Gastrocnemius medialis (tissue), 4 donors: ENCODE results near the gene CLDN12. TPM values are rescaled to one million over a fixed set of nuclear protein-coding genes. Genes with fewer than 3 reads are reported as not detected.

Experiments
- ATAC-seq, 2 donors: fragments of 150-250 bp; one replicate each; pipeline ENCODE4 v1.9.1; 2016
- DNase-seq, 2 donors: peaks; one replicate each; pipeline ENCODE4 v3.0.0-alpha.2; 2019
- H3K27ac ChIP-seq, 4 donors: fragments of 200-600 bp; sonication (generic); 1 replicate in 1 of 4; 2 replicates in 3 of 4; pipeline ENCODE4 v1.5.1; 2016 to 2018; ENCODE audit warnings: mild to moderate bottlenecking in 2 of 4, moderate library complexity in 1 of 4
- H3K27me3 ChIP-seq, 3 donors: fragments of 200-600 bp; sonication (generic) in 2 of 3; 1 replicate in 1 of 3; 2 replicates in 2 of 3; pipeline versions ENCODE4 v1.5.1 to v1.6.0; 2016 to 2019; ENCODE audit warnings: mild to moderate bottlenecking in 1 of 3, moderate library complexity in 1 of 3
- H3K36me3 ChIP-seq, 2 donors: fragments of 200-600 bp; sonication (generic) in 1 of 2; one replicate each; pipeline ENCODE4 v1.5.1; 2017 to 2018
- H3K4me1 ChIP-seq, 2 donors: fragments of 200-600 bp; sonication (generic) in 1 of 2; one replicate each; pipeline ENCODE4 v1.5.1; 2016 to 2017; ENCODE audit warnings: mild to moderate bottlenecking in 2 of 2
- H3K4me3 ChIP-seq, 4 donors: fragments of 200-600 bp; sonication (generic) in 3 of 4; 1 replicate in 1 of 4; 2 replicates in 3 of 4; pipeline ENCODE4 v1.5.1; 2016 to 2019; ENCODE audit warnings: mild to moderate bottlenecking in 2 of 4
- H3K9me3 ChIP-seq, 3 donors: fragments of 200-600 bp; sonication (generic) in 2 of 3; 1 replicate in 1 of 3; 2 replicates in 2 of 3; pipeline ENCODE4 v1.5.1; 2016 to 2019
- CTCF ChIP-seq, 5 experiments: fragments of 450-650 bp in 3 of 5; fragments of 200-600 bp in 2 of 5; sonication (generic) in 2 of 5; IDR thresholded peaks in 4 of 5; conservative IDR thresholded peaks in 1 of 5; 1 replicate in 4 of 5; 2 replicates in 1 of 5; pipeline ENCODE4 v1.5.1; 2016 to 2019; ENCODE audit warnings: antibody characterized with exemption in 5 of 5, mild to moderate bottlenecking in 3 of 5, moderate library complexity in 3 of 5
- POLR2A ChIP-seq, 2 donors: fragments of 450-650 bp; IDR thresholded peaks; one replicate each; pipeline ENCODE4 v1.6.1; 2017; ENCODE audit warnings: antibody characterized with exemption in 2 of 2, mild to moderate bottlenecking in 2 of 2, moderate library complexity in 2 of 2
- in situ Hi-C, 4 donors: fragments of 200-750 bp; cut with MboI; loops; one replicate each; pipeline versions ENCODE4 v1.15.0 to v1.8.0; 2017; ENCODE audit warnings: low sequenced_read_pairs in 4 of 4
- intact Hi-C: fragments of 100-400 bp; cut with DNase I; formaldehyde crosslinking; loops from one replicate; pipeline ENCODE4 v1.15.1; 2023; ENCODE audit warnings: low total_unique reads
- total RNA-seq, 4 donors: library from RNA; depleted of rRNA; stranded (reverse); fragments of >200 nt; gene quantifications; one replicate each; pipeline versions ENCODE4 v1.1.0 to v1.2.3, GENCODE V29; 2016

CLDN12 gene
- total RNA-seq, 4 donors from 2014 or later: 9.5 to 39.9 (median 32.6) TPM

- intact Hi-C loops: no loop called here
- Histone ChIP-seq H3K9me3 (no peaks in the 10 kb centered on the region), H3K4me3 (no peak overlapping the region), H3K36me3 (peaks cover 0 to 43% of the 10 kb centered on the region in 2 donors), H3K27me3 (no peaks in the 10 kb centered on the region), H3K4me1 (no peaks in the 10 kb centered on the region), H3K27ac (no peak overlapping the region)
- no peak for ATAC-seq
- in situ Hi-C loops: no loop called here
- TF ChIP-seq POLR2A (IDR thresholded peaks at IDR 0.05): no peak
- no peak for TF ChIP-seq CTCF (IDR thresholded peaks at IDR 0.05 in 4 of 5, conservative IDR thresholded peaks at IDR 0.05 in 1 of 5)
- DNase-seq: no peak
Observed at GRCh38 chr7:90387470-90388240, 15.6 kb upstream of the CLDN12 start.

- DNase-seq (no peak), ATAC-seq (no peak)
- intact Hi-C loops (no loop called here), in situ Hi-C loops (loop anchor here in 1 of 4 donors (10.0 kb wide), 1 partner anchor 46 kb away; the partner anchor contains the start of gene GTPBP10)
- Histone ChIP-seq H3K36me3 (peaks cover 0 to 10% of the 10 kb centered on the region in 2 donors), H3K4me1 (no peaks in the 10 kb centered on the region), H3K9me3 (no peaks in the 10 kb centered on the region), H3K27ac (no peak overlapping the region), H3K4me3 (no peak overlapping the region), H3K27me3 (no peaks in the 10 kb centered on the region)
- no peak for TF ChIP-seq CTCF (IDR thresholded peaks at IDR 0.05 in 4 of 5, conservative IDR thresholded peaks at IDR 0.05 in 1 of 5)
- no peak for TF ChIP-seq POLR2A (IDR thresholded peaks at IDR 0.05)
Observed at GRCh38 chr7:90390926-90391325, 12.3 kb upstream of the CLDN12 start.

GRCh38 chr7:90391488-90391887, 11.8 kb upstream of the CLDN12 start:
- no peak overlapping the region for H3K4me3 ChIP-seq
- TF ChIP-seq POLR2A (IDR thresholded peaks at IDR 0.05): no peak
- no peak for TF ChIP-seq CTCF (IDR thresholded peaks at IDR 0.05 in 4 of 5, conservative IDR thresholded peaks at IDR 0.05 in 1 of 5)
- in situ Hi-C loops: loop anchor here in 1 of 4 donors (10.0 kb wide), 1 partner anchor 47 kb away; the partner anchor contains the start of gene GTPBP10
- no peak overlapping the region for H3K27ac ChIP-seq
- no peaks in the 10 kb centered on the region for H3K9me3 ChIP-seq
- peaks cover 0 to 4% of the 10 kb centered on the region in 2 donors for H3K36me3 ChIP-seq
- H3K4me1 ChIP-seq: no peaks in the 10 kb centered on the region
- intact Hi-C loops: no loop called here
- no peak for DNase-seq
- no peak for ATAC-seq
- no peaks in the 10 kb centered on the region for H3K27me3 ChIP-seq

GRCh38 chr7:90396420-90396819, 6.8 kb upstream of the CLDN12 start:
- in situ Hi-C loops (loop anchor here in 1 of 4 donors (10.0 kb wide), 1 partner anchor 52 kb away; the partner anchor contains the start of gene GTPBP10), intact Hi-C loops (no loop called here)
- no peaks in the 10 kb centered on the region for H3K9me3 ChIP-seq
- H3K4me1 ChIP-seq: no peaks in the 10 kb centered on the region
- H3K36me3 ChIP-seq: no peaks in the 10 kb centered on the region
- TF ChIP-seq POLR2A (IDR thresholded peaks at IDR 0.05): no peak
- TF ChIP-seq CTCF (IDR thresholded peaks at IDR 0.05 in 4 of 5, conservative IDR thresholded peaks at IDR 0.05 in 1 of 5): no peak
- no peak for ATAC-seq
- H3K27ac ChIP-seq: no peak overlapping the region
- H3K27me3 ChIP-seq: no peaks in the 10 kb centered on the region
- DNase-seq: no peak
- H3K4me3 ChIP-seq: no peak overlapping the region
